ENCODE data around the gene RNF157.
"Not testable (repeated sequence)": the region's sequence is repeated elsewhere in the genome, so short reads cannot be mapped to it uniquely, and the experiment has no call there.

Gene RNF157

GRCh38 chr17:76252967-76253766, 12.9 kb upstream of the RNF157 start:
- not testable (repeated sequence) for DNase-seq

DNA sequence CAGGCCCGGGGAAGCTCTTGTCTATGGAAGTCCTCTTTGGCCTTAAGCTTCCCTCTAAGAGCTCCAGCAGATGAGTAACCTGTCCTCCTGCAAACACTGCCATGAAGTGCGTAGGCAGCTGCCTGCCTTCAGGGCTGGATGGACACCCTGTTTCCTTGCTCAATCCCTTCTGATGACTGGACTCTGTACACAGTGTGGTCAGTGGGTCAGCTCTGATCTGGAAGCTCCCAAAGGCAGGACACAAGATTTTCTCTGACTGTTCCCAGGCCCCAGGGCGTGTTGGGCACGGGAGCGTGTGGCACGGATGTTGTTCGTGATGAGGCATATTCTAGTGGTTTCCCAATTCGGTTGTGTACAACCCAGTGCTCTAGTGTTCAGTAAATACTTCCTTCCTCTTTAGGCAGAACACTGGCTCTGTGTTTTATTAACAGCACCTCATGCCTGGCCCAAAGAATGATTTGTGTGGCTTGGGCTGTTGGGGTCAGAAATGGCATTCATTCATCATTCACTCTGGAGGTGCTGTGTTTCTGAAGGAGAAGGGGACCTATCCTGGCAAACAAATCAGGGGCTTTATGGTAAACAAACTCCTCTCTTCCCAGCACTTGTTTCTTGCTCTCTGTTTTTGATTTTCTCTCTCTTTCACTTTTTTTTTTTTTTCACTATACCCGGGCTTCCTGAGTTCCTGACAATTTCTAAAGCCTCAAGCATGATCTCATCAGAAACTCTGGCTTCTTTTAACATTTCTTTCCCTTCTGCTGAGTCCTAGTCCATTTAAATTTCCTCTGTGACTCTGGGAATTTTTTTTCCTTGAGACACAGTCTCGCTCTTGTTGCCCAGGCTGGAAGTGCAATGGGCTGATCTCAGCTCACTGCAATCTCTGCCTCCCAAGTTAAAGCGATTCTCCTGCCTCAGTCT, 12.0 kb upstream of the RNF157 start:
- DNase-seq = no peak

GRCh38 chr17:76251478-76252039, 11.3 kb upstream of the RNF157 start:
- no peak for DNase-seq

DNA sequence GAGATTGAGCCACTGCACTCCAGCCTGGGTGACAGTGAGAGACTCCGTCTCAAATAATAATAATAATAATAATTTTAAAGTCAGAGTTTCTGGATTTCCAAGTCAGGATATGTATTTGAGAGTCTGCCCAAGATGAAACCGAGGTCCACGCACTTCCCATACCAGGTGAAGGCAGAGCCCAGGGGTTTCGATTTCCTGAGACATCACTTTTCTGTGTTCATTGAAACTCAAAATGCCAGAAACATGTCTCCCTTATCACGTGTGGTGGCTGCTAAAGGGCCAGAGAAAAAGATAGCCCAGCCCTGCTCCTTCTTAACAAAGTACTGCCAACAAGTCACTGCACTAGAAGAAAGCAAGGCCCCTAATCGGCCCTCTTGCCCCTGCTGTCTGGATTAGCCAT, 9.8 kb upstream of the RNF157 start:
- no peak for DNase-seq

GRCh38 chr17:76248013-76248782, 7.9 kb upstream of the RNF157 start:
- no peak for DNase-seq

- no peak for DNase-seq
Observed at GRCh38 chr17:76247304-76247703, 7.0 kb upstream of the RNF157 start.

- DNase-seq = no peak
Observed at GRCh38 chr17:76246080-76247066, 6.1 kb upstream of the RNF157 start.

GRCh38 chr17:76244721-76245120, 4.4 kb upstream of the RNF157 start:
- not testable (repeated sequence) for DNase-seq

- DNase-seq = no peak
Observed at GRCh38 chr17:76243826-76244679, 3.8 kb upstream of the RNF157 start.

DNA sequence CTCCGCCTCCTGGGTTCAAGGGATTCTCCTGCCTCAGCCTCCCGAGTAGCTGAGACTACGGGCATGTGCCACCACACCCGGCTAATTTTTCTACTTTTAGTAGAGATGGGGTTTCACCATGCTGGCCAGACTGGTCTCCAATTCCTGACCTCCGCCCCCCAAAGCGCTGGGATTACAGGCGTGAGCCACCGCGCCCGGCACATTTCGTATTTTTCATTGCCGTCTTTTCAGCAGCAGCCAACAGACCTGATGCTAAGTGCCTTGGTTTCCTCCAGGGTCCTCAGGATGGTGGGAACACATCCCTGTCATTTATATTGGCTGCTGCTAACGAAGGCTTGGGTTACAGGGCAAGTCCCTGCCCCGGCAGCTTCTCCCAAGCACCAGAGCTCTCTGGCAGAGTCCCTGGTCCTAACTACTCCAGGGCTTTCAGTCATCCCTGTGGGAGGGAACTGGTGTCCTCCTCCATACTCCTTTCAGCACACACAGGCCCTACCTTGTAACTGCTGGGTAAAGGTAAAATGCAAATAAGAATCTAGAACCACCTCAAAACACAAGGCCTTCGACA, 1.5 kb upstream of the RNF157 start:
- DNase-seq = no peak

DNA sequence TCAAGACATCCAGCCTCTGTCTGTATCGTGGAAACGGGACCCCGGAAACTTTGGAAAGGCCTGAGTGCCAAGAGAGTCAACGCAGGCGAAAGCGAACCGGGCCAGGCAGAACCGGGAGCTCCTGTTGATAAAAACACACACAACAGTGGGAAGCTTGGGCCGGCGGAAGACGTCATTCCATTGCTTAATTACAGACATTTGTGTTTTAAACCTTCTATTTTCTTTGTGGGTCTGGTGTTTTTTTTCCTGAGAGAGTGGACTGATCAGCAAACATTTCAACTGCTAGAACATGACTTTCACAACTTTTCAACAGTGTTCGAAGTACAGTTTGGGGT, 878 bp upstream of the RNF157 start:
- no peak for DNase-seq

GRCh38 chr17:76239538-76240274, 587 bp downstream of the RNF157 start:
- DNase-seq = no peak

DNA sequence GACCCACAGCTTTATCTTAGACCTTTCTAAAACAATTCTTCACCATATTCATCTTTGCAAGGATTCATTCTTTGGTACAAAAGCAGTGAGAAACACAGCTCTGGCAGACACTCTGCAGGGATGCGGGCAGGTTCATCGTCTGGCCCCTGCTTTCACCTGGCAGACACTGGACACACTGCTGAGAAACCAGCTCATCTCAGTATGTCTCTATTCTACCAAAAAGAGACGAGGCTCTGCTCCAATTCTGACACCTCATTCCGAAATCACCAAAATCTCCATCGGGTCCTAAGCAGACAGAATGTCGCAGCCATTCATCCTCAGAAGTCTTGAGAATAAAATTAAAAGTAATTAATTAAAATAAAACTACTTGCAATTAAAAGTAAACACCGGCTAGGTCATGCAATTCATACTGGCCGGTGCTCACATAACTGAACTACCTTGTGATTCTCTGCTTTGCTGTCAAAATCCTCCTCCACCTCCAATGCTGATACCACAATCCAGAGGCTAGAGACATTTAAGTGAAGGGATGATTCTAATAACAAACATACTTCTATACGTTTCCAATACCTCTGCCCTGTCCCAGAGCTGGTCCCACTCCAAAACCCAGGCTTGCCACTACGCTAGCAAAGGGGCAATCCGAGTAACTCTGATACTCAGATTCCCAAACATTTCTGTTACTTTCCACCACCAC, 1.3 kb downstream of the RNF157 start:
- DNase-seq = peak; percentile 1

DNA sequence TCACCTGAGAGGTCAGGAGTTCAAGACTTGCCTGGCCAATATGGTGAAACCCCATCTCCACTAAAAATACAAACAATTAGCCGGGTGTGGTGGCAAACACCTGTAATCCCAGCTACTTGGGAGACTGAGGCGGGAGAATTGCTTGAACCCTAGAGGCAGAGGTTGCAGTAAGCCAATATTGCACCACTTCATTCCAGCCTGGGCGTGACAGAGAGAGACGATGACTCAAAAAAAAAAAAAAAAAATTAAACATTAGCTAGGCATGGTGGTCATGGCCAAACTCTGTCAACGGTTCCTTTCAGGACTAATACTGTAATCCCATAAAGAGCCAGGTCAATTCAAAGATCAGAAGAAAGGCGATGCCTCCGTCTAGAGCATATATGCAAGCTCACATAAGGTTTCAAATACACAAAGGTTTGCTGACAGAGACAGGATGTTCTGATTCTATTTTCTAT, 2.4 kb downstream of the RNF157 start:
- DNase-seq = no peak

GRCh38 chr17:76236603-76237002, 3.7 kb downstream of the RNF157 start:
- DNase-seq = no peak

DNA sequence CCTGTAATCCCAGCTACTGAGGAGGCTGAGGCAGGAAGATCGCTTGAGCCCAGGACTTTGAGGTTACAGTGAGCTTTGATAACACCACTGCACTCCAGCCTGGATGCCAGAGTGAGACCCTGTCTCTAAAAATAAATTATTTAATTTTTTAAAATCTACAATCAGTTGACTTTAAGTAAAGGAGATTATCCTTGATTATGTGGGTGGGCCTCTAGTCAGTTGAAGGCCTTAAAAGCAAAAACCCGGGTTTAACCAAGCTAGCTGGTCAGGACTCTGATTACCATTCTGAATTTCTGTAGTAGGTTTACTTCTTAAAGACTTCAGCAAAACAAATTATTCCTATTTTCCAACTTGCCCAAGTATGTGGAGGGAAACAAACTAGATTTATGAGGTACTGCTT, 4.4 kb downstream of the RNF157 start:
- no peak for DNase-seq

GRCh38 chr17:76234354-76234679, 6.0 kb downstream of the RNF157 start:
- DNase-seq = no peak

GRCh38 chr17:76233588-76234353, 6.5 kb downstream of the RNF157 start:
- no peak for DNase-seq

All from NCI-H748 treated with DMSO at 0.1 percent for 48 hours (cell line).